Body of pancreas (tissue), 4 donors: ENCODE data around the gene MOK. TPM values are rescaled to one million over a fixed set of nuclear protein-coding genes. Genes with fewer than 3 reads are reported as not detected.
"Not testable (repeated sequence)": the region's sequence is repeated elsewhere in the genome, so short reads cannot be mapped to it uniquely, and the experiment has no call there.

Experiments
- ATAC-seq: fragments of 150-250 bp; one replicate; pipeline ENCODE4 v1.9.1; 2016
- DNase-seq, 4 donors: peaks; one replicate each; pipeline ENCODE4 v3.0.0-alpha.2; 2019
- H3K27ac ChIP-seq, 4 donors: fragments of 200-600 bp; sonication (generic); 1 replicate in 3 of 4; 2 replicates in 1 of 4; pipeline versions ENCODE4 v1.5.1 to v1.6.1; 2016 to 2019; ENCODE audit warnings: mild to moderate bottlenecking in 1 of 4, mixed read lengths in 1 of 4, moderate library complexity in 1 of 4
- H3K27me3 ChIP-seq, 2 donors: fragments of 200-600 bp; sonication (generic); one replicate each; pipeline ENCODE4 v1.6.0; 2016; ENCODE audit warnings: mild to moderate bottlenecking in 1 of 2
- H3K36me3 ChIP-seq, 2 donors: fragments of 200-600 bp; sonication (generic); replicated peaks in 1 of 2; 2 replicates each; pipeline ENCODE4 v1.5.1; 2016; ENCODE audit warnings: low read depth in 2 of 2; ENCODE audit not compliant: insufficient read depth in 1 of 2
- H3K4me1 ChIP-seq: fragments of 200-600 bp; sonication (generic); one replicate; pipeline ENCODE4 v1.6.0; 2016
- H3K4me3 ChIP-seq, 2 donors: fragments of 200-600 bp; sonication (generic); 1 replicate in 1 of 2; 2 replicates in 1 of 2; pipeline ENCODE4 v1.5.1; 2016 to 2019
- H3K9me3 ChIP-seq, 3 donors: fragments of 200-600 bp; sonication (generic); 1 replicate in 2 of 3; 2 replicates in 1 of 3; pipeline ENCODE4 v1.5.1; 2016
- CTCF ChIP-seq, 7 experiments: fragments of 450-650 bp in 4 of 7; fragments of 200-600 bp in 3 of 7; sonication (generic) in 3 of 7; IDR thresholded peaks; one replicate each; pipeline ENCODE4 v1.5.1; 2016 to 2019; ENCODE audit warnings: antibody characterized with exemption in 7 of 7
- POLR2A ChIP-seq, 3 donors: fragments of 450-650 bp; IDR thresholded peaks; one replicate each; pipeline ENCODE4 v1.6.1; 2016; ENCODE audit warnings: antibody characterized with exemption in 3 of 3, mild to moderate bottlenecking in 2 of 3
- WGBS, 2 donors: methylation state at CpG; one replicate each; pipeline ENCODE4 v1.1.5; 2017; 5-methylcytosine and 5-hydroxymethylcytosine counted together
- intact Hi-C: fragments of 100-400 bp; cut with DNase I; formaldehyde crosslinking; loops from one replicate; pipeline ENCODE4 v1.15.1; 2023
- total RNA-seq, 2 donors: library from RNA; depleted of rRNA; stranded (reverse); fragments of >200 nt; gene quantifications; one replicate each; pipeline ENCODE4 v1.1.0, GENCODE V29; 2016

The MOK gene
- total RNA-seq, 2 donors from 2014 or later: 14.3 to 18.5 TPM

GRCh38 chr14:102249041-102249440 lies 55.9 kb downstream of the MOK start:
- Histone ChIP-seq H3K27ac (no peak overlapping the region), H3K9me3 (no peaks in the 10 kb centered on the region), H3K36me3 (no peaks in the 10 kb centered on the region), H3K4me3 (no peak overlapping the region), H3K27me3 (no peaks in the 10 kb centered on the region), H3K4me1 (peaks cover 14% of the 10 kb centered on the region)
- DNase-seq: no peak
- intact Hi-C loops: no loop called here
- no peak for TF ChIP-seq CTCF (IDR thresholded peaks at IDR 0.05)
- no peak for TF ChIP-seq POLR2A (IDR thresholded peaks at IDR 0.05)
- no peak for ATAC-seq
- 90 to 91% methylated on average over 12 of the region's 12 CpGs for WGBS, 2 donors

- no peaks in the 10 kb centered on the region for H3K9me3 ChIP-seq
- ATAC-seq (no peak), DNase-seq (no peak)
- no peak overlapping the region for H3K4me3 ChIP-seq
- intact Hi-C loops: no loop called here
- H3K36me3 ChIP-seq: no peaks in the 10 kb centered on the region
- no peak overlapping the region for H3K27ac ChIP-seq
- no peaks in the 10 kb centered on the region for H3K27me3 ChIP-seq
- H3K4me1 ChIP-seq: peaks cover 9% of the 10 kb centered on the region
- TF ChIP-seq POLR2A (IDR thresholded peaks at IDR 0.05): no peak
- no peak for TF ChIP-seq CTCF (IDR thresholded peaks at IDR 0.05)
- 68 to 74% methylated on average over 6 to 8 of the region's 8 CpGs for WGBS, 2 donors
Observed at GRCh38 chr14:102248121-102248520, 56.8 kb downstream of the MOK start.

- Histone ChIP-seq H3K4me1 (no peaks in the 10 kb centered on the region), H3K9me3 (no peaks in the 10 kb centered on the region), H3K27ac (no peak overlapping the region), H3K4me3 (no peak overlapping the region), H3K27me3 (no peaks in the 10 kb centered on the region), H3K36me3 (no peaks in the 10 kb centered on the region)
- no peak for DNase-seq
- ATAC-seq: no peak
- TF ChIP-seq POLR2A (IDR thresholded peaks at IDR 0.05): no peak
- TF ChIP-seq CTCF (IDR thresholded peaks at IDR 0.05): no peak
- intact Hi-C loops: no loop called here
- 61 to 69% methylated on average over 9 of the region's 9 CpGs for WGBS, 2 donors
Observed at GRCh38 chr14:102246071-102246470, 58.9 kb downstream of the MOK start.

- intact Hi-C loops, ATAC-seq, H3K27me3 ChIP-seq, H3K4me1 ChIP-seq, DNase-seq, H3K9me3 ChIP-seq, H3K4me3 ChIP-seq, H3K27ac ChIP-seq, H3K36me3 ChIP-seq: not testable (repeated sequence)
- 93 to 99% methylated on average over 4 of the region's 4 CpGs for WGBS, 2 donors
Observed at GRCh38 chr14:102243795-102244194, 61.2 kb downstream of the MOK start.

- Histone ChIP-seq H3K36me3 (no peaks in the 10 kb centered on the region), H3K4me1 (no peaks in the 10 kb centered on the region), H3K9me3 (no peaks in the 10 kb centered on the region), H3K27ac (no peak overlapping the region), H3K4me3 (no peak overlapping the region), H3K27me3 (no peaks in the 10 kb centered on the region)
- TF ChIP-seq POLR2A (IDR thresholded peaks at IDR 0.05) (no peak), CTCF (IDR thresholded peaks at IDR 0.05) (no peak)
- ATAC-seq: no peak
- WGBS, 2 donors: 93 to 94% methylated on average over 4 of the region's 4 CpGs
- no peak for DNase-seq
- intact Hi-C loops: no loop called here
Observed at GRCh38 chr14:102241147-102241546, 63.8 kb downstream of the MOK start.

GRCh38 chr14:102240481-102240880 lies 64.5 kb downstream of the MOK start:
- H3K9me3 ChIP-seq, DNase-seq, H3K27me3 ChIP-seq, H3K36me3 ChIP-seq, H3K27ac ChIP-seq, H3K4me3 ChIP-seq, intact Hi-C loops, ATAC-seq, H3K4me1 ChIP-seq: not testable (repeated sequence)
- WGBS, 2 donors: 92 to 98% methylated on average over 4 to 5 of the region's 5 CpGs
